Astrocyte of the cerebellum (primary cell): Measurements from ENCODE around the gene SMARCD3.

Experiments used
- DNase-seq: peaks from one replicate; pipeline ENCODE4 v3.0.0-alpha.2; 2011; ENCODE audit warnings: low read depth
- H3K4me3 ChIP-seq: 2 replicates; pipeline ENCODE4 v1.5.1; 2011; ENCODE audit warnings: mild to moderate bottlenecking, low read depth, low read length, moderate library complexity
- in situ Hi-C: cut with HindIII; loops from 2 replicates; pipeline ENCODE4 v1.10.0; 2017; ENCODE audit warnings: low sequenced_read_pairs
- TF ChIP-seq, protein P1 (sequence below): IDR thresholded peaks from 2 replicates; pipeline ENCODE4 v1.5.1; 2012; ENCODE audit warnings: low read length, low read depth, moderate library complexity, mild to moderate bottlenecking; ENCODE audit errors: missing control alignments

Gene SMARCD3

GRCh38 chr7:151246102-151246850 is 2.2 kb downstream of the SMARCD3 start:
- DNase-seq = no peak
- TF ChIP-seq, protein P1, sequence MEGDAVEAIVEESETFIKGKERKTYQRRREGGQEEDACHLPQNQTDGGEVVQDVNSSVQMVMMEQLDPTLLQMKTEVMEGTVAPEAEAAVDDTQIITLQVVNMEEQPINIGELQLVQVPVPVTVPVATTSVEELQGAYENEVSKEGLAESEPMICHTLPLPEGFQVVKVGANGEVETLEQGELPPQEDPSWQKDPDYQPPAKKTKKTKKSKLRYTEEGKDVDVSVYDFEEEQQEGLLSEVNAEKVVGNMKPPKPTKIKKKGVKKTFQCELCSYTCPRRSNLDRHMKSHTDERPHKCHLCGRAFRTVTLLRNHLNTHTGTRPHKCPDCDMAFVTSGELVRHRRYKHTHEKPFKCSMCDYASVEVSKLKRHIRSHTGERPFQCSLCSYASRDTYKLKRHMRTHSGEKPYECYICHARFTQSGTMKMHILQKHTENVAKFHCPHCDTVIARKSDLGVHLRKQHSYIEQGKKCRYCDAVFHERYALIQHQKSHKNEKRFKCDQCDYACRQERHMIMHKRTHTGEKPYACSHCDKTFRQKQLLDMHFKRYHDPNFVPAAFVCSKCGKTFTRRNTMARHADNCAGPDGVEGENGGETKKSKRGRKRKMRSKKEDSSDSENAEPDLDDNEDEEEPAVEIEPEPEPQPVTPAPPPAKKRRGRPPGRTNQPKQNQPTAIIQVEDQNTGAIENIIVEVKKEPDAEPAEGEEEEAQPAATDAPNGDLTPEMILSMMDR = no peak
- in situ Hi-C loops = no loop called here
- H3K4me3 ChIP-seq = peak overlapping the region; percentile 84

- H3K4me3 ChIP-seq = peak overlapping the region; percentile 84
Measured at GRCh38 chr7:151245360-151246101, 3.0 kb downstream of the SMARCD3 start.

GRCh38 chr7:151244841-151245346 is 3.6 kb downstream of the SMARCD3 start:
- in situ Hi-C loops = no loop called here
- TF ChIP-seq, protein P1 = no peak
- DNase-seq = no peak
- peak overlapping the region; percentile 84 for H3K4me3 ChIP-seq

More at GRCh38 chr7:151245360-151246101, 3.0 kb downstream of the SMARCD3 start:
- TF ChIP-seq, protein P1 = peak; percentile 30
- DNase-seq = no peak
- in situ Hi-C loops = no loop called here

DNA sequence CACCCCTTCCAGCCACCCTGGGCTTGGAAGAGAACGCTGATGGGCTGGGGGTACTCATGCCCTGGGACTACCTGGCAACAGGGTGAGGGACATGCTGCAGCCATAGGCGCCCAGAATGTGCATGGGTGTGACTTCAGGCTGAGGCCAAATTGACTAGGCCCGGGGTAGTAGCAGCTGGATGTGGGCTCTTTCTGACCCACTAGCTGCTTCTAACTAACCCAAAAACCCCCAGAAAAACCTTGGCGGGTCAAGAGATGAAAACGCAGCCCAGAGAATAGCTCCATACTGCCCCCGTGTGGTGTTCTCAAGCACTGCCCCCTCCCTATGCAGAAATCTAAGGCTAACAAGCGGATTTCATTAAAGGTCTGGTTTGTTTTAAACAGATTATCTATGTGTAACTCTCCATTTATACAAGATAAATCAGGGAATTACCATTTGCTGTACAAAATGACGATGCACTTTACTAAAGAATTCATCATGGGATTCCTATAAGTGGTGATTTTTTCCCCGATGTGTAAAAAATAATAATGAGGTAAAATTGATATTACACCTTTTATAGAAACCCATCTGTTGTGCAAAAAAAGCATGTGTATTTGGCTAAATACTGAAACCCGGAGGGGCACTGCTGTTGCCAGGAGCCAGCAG is 4.2 kb downstream of the SMARCD3 start:
- in situ Hi-C loops = no loop called here
- TF ChIP-seq, protein P1 = peak; percentile 97
- H3K4me3 ChIP-seq = no peak overlapping the region
- DNase-seq = peak; percentile 28

DNA sequence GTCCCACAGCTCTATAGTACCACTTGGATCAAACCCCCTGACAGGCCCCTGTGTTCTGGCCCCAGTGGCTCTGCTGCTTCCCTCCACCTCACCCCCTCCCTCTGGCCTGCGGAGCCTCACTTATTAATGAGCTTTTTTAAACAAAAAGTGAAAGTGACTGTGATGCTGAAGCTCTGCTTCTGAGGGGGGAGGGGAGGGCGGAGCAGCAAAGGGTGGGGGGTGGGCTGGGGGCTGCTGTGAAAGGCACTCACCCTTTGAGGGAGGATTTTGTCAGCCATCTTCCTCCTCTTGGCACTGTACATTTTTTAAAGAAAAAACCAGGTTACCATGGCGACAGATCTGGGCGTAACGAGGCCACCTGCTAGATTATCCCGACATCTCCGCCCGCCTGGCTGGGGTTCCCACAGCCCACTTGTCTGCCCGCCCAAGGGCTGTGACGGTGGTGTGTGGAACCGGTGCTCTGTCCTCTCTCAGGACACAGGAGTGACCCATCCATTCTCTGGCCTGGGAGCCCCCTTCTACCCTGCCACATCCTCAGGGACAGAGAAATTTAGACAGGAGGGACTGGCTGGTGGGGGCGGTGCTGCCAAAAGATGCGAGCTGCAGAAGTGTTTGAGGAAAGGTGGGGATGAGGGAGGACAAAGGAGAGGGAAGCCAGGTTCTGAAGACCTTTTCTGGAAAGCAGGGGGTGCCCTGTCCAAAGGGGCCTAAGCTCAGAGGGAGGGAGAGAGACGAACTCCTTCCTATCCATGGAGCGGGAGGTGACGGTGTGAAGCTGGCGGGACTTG is 4.9 kb downstream of the SMARCD3 start:
- TF ChIP-seq, protein P1 = no peak
- no peak overlapping the region for H3K4me3 ChIP-seq
- no peak for DNase-seq
- in situ Hi-C loops = no loop called here

DNA sequence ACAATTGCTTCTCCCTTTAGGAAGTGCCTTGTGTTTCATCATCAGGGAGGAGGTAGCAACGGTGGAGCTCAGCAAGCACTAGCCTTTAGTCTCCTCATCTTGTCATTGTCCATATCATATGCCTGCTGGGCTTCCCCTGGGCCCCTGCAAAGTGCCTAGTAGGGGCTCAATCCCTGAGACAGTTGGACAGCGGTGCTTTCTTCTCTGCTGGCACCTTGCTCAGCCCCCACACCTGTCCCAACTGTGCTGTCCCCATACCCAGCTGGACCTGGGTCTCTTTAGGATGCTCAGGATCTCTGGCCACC is 5.5 kb downstream of the SMARCD3 start:
- TF ChIP-seq, protein P1 = no peak
- no peak overlapping the region for H3K4me3 ChIP-seq
- no peak for DNase-seq
- in situ Hi-C loops = no loop called here
